ENCODE results near the gene CAPRIN1.

CAPRIN1 gene

GRCh38 chr11:34027516-34028408 is 23.8 kb upstream of the CAPRIN1 start:
- peaks cover 0 to 19% of the 10 kb centered on the region in 2 donors for H3K4me1 ChIP-seq (ENCODE audit: control insufficient read depth in 1 of 2, insufficient read depth in 2 of 2, low read length in 2 of 2)
- no peak overlapping the region for H3K4me3 ChIP-seq (ENCODE audit: low read depth in 1 of 2, low read length in 2 of 2)
- no peaks in the 10 kb centered on the region for H3K9me3 ChIP-seq (ENCODE audit: control insufficient read depth in 1 of 2, low read length in 2 of 2)
- H3K27me3 ChIP-seq (ENCODE audit: control insufficient read depth in 1 of 2, insufficient read depth in 2 of 2, low read length in 2 of 2): no peaks in the 10 kb centered on the region
- no peaks in the 10 kb centered on the region for H3K36me3 ChIP-seq (ENCODE audit: control insufficient read depth in 1 of 2, insufficient read depth in 2 of 2, low read length in 2 of 2)
- H3K9ac ChIP-seq (ENCODE audit: low read depth in 1 of 2, low read length in 2 of 2): peak overlapping the region in 1 of 2 donors; percentile 79
- H3K27ac ChIP-seq (ENCODE audit: low read depth, low read length): peak overlapping the region; percentile 89

- H3K4me3 ChIP-seq (ENCODE audit: low read depth in 1 of 2, low read length in 2 of 2): no peak overlapping the region
- H3K9me3 ChIP-seq (ENCODE audit: control insufficient read depth in 1 of 2, low read length in 2 of 2): no peaks in the 10 kb centered on the region
- no peaks in the 10 kb centered on the region for H3K36me3 ChIP-seq (ENCODE audit: control insufficient read depth in 1 of 2, insufficient read depth in 2 of 2, low read length in 2 of 2)
- peak overlapping the region; percentile 89 for H3K27ac ChIP-seq (ENCODE audit: low read depth, low read length)
- no peaks in the 10 kb centered on the region for H3K27me3 ChIP-seq (ENCODE audit: control insufficient read depth in 1 of 2, insufficient read depth in 2 of 2, low read length in 2 of 2)
- peaks cover 0 to 19% of the 10 kb centered on the region in 2 donors for H3K4me1 ChIP-seq (ENCODE audit: control insufficient read depth in 1 of 2, insufficient read depth in 2 of 2, low read length in 2 of 2)
- peak overlapping the region in 1 of 2 donors; percentile 79 for H3K9ac ChIP-seq (ENCODE audit: low read depth in 1 of 2, low read length in 2 of 2)
Measured at GRCh38 chr11:34028425-34028824, 23.1 kb upstream of the CAPRIN1 start.

DNA sequence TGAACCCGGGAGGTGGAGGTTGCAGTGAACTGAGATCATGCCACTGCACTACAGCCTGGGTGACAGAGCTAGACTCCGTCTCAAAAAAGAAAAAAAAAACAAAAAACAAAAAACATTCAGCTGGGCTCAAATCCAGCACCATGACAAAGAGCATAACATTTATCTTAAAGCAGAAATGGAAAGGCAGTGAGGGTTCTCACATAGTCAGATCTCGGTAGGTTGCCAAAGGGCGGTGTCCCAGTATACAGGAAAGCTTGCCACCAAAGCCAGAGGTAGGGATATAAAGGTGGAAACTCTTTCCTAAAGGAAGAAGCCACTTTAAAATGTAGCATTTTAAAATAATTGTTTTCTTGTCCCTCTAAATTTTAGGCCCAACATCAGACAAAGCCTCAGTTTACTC is 22.4 kb upstream of the CAPRIN1 start:
- Histone ChIP-seq H3K36me3 (ENCODE audit: control insufficient read depth in 1 of 2, insufficient read depth in 2 of 2, low read length in 2 of 2) (no peaks in the 10 kb centered on the region), H3K9me3 (ENCODE audit: control insufficient read depth in 1 of 2, low read length in 2 of 2) (no peaks in the 10 kb centered on the region), H3K27ac (ENCODE audit: low read depth, low read length) (no peak overlapping the region), H3K4me1 (ENCODE audit: control insufficient read depth in 1 of 2, insufficient read depth in 2 of 2, low read length in 2 of 2) (peaks cover 0 to 19% of the 10 kb centered on the region in 2 donors), H3K9ac (ENCODE audit: low read depth in 1 of 2, low read length in 2 of 2) (no peak overlapping the region), H3K27me3 (ENCODE audit: control insufficient read depth in 1 of 2, insufficient read depth in 2 of 2, low read length in 2 of 2) (no peaks in the 10 kb centered on the region), H3K4me3 (ENCODE audit: low read depth in 1 of 2, low read length in 2 of 2) (no peak overlapping the region)

DNA sequence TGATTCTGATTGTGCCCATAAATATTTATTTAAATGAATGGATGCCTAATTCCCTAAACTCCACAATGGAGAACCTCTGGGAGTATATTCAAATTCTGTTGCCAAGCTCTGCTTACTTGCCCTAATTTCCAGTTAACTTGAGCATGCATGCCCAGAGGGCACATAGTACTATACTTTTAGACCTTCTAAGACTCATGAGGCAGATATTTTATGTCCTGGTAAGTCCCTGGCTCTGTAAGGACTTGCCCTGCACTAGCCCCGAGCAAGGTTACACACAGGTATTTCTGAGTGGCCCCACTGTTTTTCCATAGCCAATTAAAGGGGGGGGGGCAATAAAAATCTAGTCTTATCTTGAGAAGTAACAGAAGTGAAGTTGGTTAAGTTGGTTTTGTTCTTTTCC is 21.1 kb upstream of the CAPRIN1 start:
- no peaks in the 10 kb centered on the region for H3K27me3 ChIP-seq (ENCODE audit: control insufficient read depth in 1 of 2, insufficient read depth in 2 of 2, low read length in 2 of 2)
- H3K27ac ChIP-seq (ENCODE audit: low read depth, low read length): no peak overlapping the region
- no peak overlapping the region for H3K9ac ChIP-seq (ENCODE audit: low read depth in 1 of 2, low read length in 2 of 2)
- H3K4me3 ChIP-seq (ENCODE audit: low read depth in 1 of 2, low read length in 2 of 2): no peak overlapping the region
- peaks cover 0 to 19% of the 10 kb centered on the region in 2 donors for H3K4me1 ChIP-seq (ENCODE audit: control insufficient read depth in 1 of 2, insufficient read depth in 2 of 2, low read length in 2 of 2)
- H3K9me3 ChIP-seq (ENCODE audit: control insufficient read depth in 1 of 2, low read length in 2 of 2): no peaks in the 10 kb centered on the region
- no peaks in the 10 kb centered on the region for H3K36me3 ChIP-seq (ENCODE audit: control insufficient read depth in 1 of 2, insufficient read depth in 2 of 2, low read length in 2 of 2)

DNA sequence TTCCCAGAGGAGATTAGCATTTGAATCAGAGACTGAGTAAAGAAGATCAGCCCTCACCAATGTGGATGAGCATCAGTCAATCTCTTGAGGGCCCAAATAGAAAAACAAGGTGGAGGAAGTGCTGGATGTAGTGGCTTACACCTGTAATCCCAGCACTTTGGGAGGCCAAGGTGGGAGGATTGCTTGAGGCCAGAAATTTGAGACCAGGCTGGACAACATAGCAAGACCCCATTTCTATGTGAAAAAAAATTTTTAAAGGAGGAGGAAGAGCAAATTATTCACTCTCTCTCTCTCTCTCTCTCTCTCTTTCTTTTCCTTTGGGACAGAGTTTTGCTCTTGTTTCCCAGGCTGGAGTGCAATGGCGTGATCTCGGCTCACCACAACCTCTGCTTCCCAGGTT is 18.1 kb upstream of the CAPRIN1 start:
- no peaks in the 10 kb centered on the region for H3K9me3 ChIP-seq (ENCODE audit: control insufficient read depth in 1 of 2, low read length in 2 of 2)
- H3K9ac ChIP-seq (ENCODE audit: low read depth in 1 of 2, low read length in 2 of 2): no peak overlapping the region
- no peaks in the 10 kb centered on the region for H3K27me3 ChIP-seq (ENCODE audit: control insufficient read depth in 1 of 2, insufficient read depth in 2 of 2, low read length in 2 of 2)
- H3K36me3 ChIP-seq (ENCODE audit: control insufficient read depth in 1 of 2, insufficient read depth in 2 of 2, low read length in 2 of 2): no peaks in the 10 kb centered on the region
- H3K27ac ChIP-seq (ENCODE audit: low read depth, low read length): no peak overlapping the region
- peaks cover 0 to 10% of the 10 kb centered on the region in 2 donors for H3K4me1 ChIP-seq (ENCODE audit: control insufficient read depth in 1 of 2, insufficient read depth in 2 of 2, low read length in 2 of 2)
- no peak overlapping the region for H3K4me3 ChIP-seq (ENCODE audit: low read depth in 1 of 2, low read length in 2 of 2)

DNA sequence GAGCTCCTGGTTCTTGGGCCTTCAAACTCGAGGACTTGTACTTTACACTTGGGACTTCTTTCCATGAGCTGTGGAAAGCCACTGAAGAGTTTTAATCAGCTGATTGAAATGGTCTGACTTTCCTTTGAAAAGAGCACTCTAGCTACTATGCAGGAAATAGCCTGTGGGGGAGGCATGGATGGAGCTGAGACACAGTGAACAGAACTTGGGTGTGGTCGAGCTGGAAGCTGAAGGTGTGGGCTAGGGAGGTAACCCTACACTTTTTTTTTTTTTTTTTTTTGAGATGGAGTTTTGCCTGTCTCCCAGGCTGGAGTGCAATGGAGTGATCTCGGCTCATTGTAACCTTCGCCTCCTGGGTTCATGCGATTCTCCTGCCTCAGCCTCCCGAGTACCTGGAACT is 17.5 kb upstream of the CAPRIN1 start:
- H3K4me3 ChIP-seq (ENCODE audit: low read depth in 1 of 2, low read length in 2 of 2): no peak overlapping the region
- no peaks in the 10 kb centered on the region for H3K36me3 ChIP-seq (ENCODE audit: control insufficient read depth in 1 of 2, insufficient read depth in 2 of 2, low read length in 2 of 2)
- no peak overlapping the region for H3K27ac ChIP-seq (ENCODE audit: low read depth, low read length)
- no peaks in the 10 kb centered on the region for H3K9me3 ChIP-seq (ENCODE audit: control insufficient read depth in 1 of 2, low read length in 2 of 2)
- H3K4me1 ChIP-seq (ENCODE audit: control insufficient read depth in 1 of 2, insufficient read depth in 2 of 2, low read length in 2 of 2): peaks cover 0 to 7% of the 10 kb centered on the region in 2 donors
- H3K9ac ChIP-seq (ENCODE audit: low read depth in 1 of 2, low read length in 2 of 2): no peak overlapping the region
- no peaks in the 10 kb centered on the region for H3K27me3 ChIP-seq (ENCODE audit: control insufficient read depth in 1 of 2, insufficient read depth in 2 of 2, low read length in 2 of 2)

- Histone ChIP-seq H3K4me1 (ENCODE audit: control insufficient read depth in 1 of 2, insufficient read depth in 2 of 2, low read length in 2 of 2) (no peaks in the 10 kb centered on the region), H3K9ac (ENCODE audit: low read depth in 1 of 2, low read length in 2 of 2) (no peak overlapping the region), H3K27ac (ENCODE audit: low read depth, low read length) (no peak overlapping the region), H3K36me3 (ENCODE audit: control insufficient read depth in 1 of 2, insufficient read depth in 2 of 2, low read length in 2 of 2) (no peaks in the 10 kb centered on the region), H3K9me3 (ENCODE audit: control insufficient read depth in 1 of 2, low read length in 2 of 2) (no peaks in the 10 kb centered on the region), H3K4me3 (ENCODE audit: low read depth in 1 of 2, low read length in 2 of 2) (no peak overlapping the region), H3K27me3 (ENCODE audit: control insufficient read depth in 1 of 2, insufficient read depth in 2 of 2, low read length in 2 of 2) (no peaks in the 10 kb centered on the region)
Measured at GRCh38 chr11:34036456-34036855, 15.1 kb upstream of the CAPRIN1 start.

DNA sequence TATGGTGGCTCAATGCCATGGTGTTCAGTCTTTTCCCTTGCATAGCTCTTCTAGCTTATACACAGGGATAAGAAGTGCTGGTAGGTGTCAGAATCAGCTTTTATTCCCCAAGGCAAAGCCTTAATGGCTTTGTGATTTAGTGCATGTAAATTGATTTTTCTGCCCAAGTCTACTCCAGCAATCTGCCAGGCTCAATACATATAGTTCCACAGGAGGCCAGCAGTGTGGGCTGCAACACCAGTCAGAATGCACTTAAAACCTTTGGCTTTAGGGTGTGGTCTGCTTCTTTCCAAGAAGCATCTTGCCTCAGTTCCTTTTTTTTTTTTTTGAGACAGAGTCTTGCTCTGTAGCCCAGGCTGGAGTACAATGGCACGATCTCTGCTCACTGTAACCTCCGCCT is 14.5 kb upstream of the CAPRIN1 start:
- no peak overlapping the region for H3K27ac ChIP-seq (ENCODE audit: low read depth, low read length)

DNA sequence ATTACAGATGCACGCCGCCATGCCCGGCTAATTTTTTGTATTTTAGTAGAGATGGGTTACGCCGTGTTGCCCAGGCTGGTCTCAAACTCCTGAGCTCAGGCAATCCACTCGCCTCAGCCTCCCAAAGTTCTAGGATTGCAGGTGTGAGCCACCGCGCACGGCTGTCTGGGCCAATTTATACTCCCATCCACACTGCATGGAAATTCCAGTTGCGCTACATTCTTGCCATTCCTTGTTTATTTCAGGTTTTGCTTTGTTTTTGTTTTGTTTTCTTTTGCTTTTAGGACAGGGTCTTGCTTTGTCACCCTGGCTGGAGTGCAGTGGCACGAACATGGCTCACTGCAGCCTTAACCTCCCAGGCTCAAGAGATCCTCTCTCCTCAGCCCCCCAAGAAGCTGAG is 11.0 kb upstream of the CAPRIN1 start:
- Histone ChIP-seq H3K4me1 (ENCODE audit: control insufficient read depth in 1 of 2, insufficient read depth in 2 of 2, low read length in 2 of 2) (no peaks in the 10 kb centered on the region), H3K27ac (ENCODE audit: low read depth, low read length) (no peak overlapping the region), H3K36me3 (ENCODE audit: control insufficient read depth in 1 of 2, insufficient read depth in 2 of 2, low read length in 2 of 2) (no peaks in the 10 kb centered on the region), H3K9ac (ENCODE audit: low read depth in 1 of 2, low read length in 2 of 2) (no peak overlapping the region), H3K27me3 (ENCODE audit: control insufficient read depth in 1 of 2, insufficient read depth in 2 of 2, low read length in 2 of 2) (no peaks in the 10 kb centered on the region), H3K4me3 (ENCODE audit: low read depth in 1 of 2, low read length in 2 of 2) (no peak overlapping the region), H3K9me3 (ENCODE audit: control insufficient read depth in 1 of 2, low read length in 2 of 2) (no peaks in the 10 kb centered on the region)

More for the DNA sequence above, 14.5 kb upstream of the CAPRIN1 start:
- no peaks in the 10 kb centered on the region for H3K4me1 ChIP-seq (ENCODE audit: control insufficient read depth in 1 of 2, insufficient read depth in 2 of 2, low read length in 2 of 2)
- no peaks in the 10 kb centered on the region for H3K36me3 ChIP-seq (ENCODE audit: control insufficient read depth in 1 of 2, insufficient read depth in 2 of 2, low read length in 2 of 2)
- H3K4me3 ChIP-seq (ENCODE audit: low read depth in 1 of 2, low read length in 2 of 2): no peak overlapping the region
- H3K9me3 ChIP-seq (ENCODE audit: control insufficient read depth in 1 of 2, low read length in 2 of 2): no peaks in the 10 kb centered on the region
- no peaks in the 10 kb centered on the region for H3K27me3 ChIP-seq (ENCODE audit: control insufficient read depth in 1 of 2, insufficient read depth in 2 of 2, low read length in 2 of 2)
- no peak overlapping the region for H3K9ac ChIP-seq (ENCODE audit: low read depth in 1 of 2, low read length in 2 of 2)

DNA sequence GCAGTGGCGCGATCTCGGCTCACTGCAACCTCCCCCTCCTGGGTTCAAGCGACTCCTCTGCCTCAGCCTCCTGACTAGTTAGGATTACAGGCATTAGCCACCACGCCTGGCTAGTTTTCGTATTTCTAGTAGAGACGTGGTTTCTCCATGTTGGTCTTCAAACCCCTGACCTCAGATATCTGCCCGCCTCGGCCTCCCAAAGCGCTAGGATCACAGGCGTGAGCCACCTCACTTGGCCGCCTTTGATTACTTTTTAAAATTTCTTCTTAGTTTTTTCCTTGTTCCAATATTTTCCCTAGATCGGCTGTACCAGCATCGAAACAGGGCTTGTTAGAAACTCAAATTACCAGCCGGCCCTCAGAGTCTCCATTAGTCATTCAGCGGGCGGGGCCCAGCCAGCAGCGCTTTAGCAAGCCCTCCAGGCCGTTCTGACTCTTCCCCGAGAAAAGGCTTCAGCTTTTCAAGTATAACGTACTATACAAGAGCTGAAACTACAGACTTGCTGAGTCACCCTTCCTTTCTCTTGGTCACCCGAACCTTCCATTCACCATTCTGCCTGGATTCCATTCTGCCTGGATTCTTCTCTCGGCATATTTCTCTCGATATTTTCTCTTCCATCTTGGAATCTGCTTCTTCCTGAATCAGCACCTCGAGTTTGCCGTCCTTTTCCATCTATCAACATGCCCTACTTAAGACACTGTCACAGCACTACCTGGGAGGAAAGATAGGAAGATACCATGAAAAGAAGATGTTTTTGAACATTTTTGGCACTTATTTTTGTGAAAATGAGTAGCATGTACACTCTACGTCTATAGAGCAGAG is 6.7 kb upstream of the CAPRIN1 start:
- Histone ChIP-seq H3K9me3 (ENCODE audit: control insufficient read depth in 1 of 2, low read length in 2 of 2) (no peaks in the 10 kb centered on the region), H3K27ac (ENCODE audit: low read depth, low read length) (no peak overlapping the region), H3K4me1 (ENCODE audit: control insufficient read depth in 1 of 2, insufficient read depth in 2 of 2, low read length in 2 of 2) (no peaks in the 10 kb centered on the region), H3K4me3 (ENCODE audit: low read depth in 1 of 2, low read length in 2 of 2) (no peak overlapping the region), H3K27me3 (ENCODE audit: control insufficient read depth in 1 of 2, insufficient read depth in 2 of 2, low read length in 2 of 2) (no peaks in the 10 kb centered on the region), H3K36me3 (ENCODE audit: control insufficient read depth in 1 of 2, insufficient read depth in 2 of 2, low read length in 2 of 2) (no peaks in the 10 kb centered on the region), H3K9ac (ENCODE audit: low read depth in 1 of 2, low read length in 2 of 2) (no peak overlapping the region)

All from duodenal mucosa (tissue), 2 donors.